SK-N-SH (cell line): Measurements from ENCODE around the gene PET100. TPM values are rescaled to one million over a fixed set of nuclear protein-coding genes. Genes with fewer than 3 reads are reported as not detected.

Experiments
- CTCF ChIA-PET: fragments of 300-600, 350-600 bp; formaldehyde crosslinking; extraction: SDS; loops from one replicate; lab custom pipeline; 2021; lab: Yijun Ruan, JAX
- POLR2A ChIA-PET: fragments of 350-600 bp; sonication (Branson Sonifier 250); formaldehyde crosslinking; extraction: SDS; loops from one replicate; lab custom pipeline; 2020; ENCODE audit warnings: antibody characterized with exemption, inconsistent platforms; lab: Yijun Ruan, JAX
- DNase-seq: peaks from one replicate; pipeline ENCODE4 v3.0.0; 2012
- H2AFZ ChIP-seq: fragments of 200-600 bp; sonication (generic); 2 replicates; pipeline ENCODE4 v1.8.1; 2016; ENCODE audit warnings: antibody characterized with exemption, mild to moderate bottlenecking, low read depth
- H3F3A ChIP-seq: fragments of 200-600 bp; sonication (generic); replicated peaks from 2 replicates; pipeline ENCODE3; 2016; ENCODE audit warnings: antibody characterized with exemption, mild to moderate bottlenecking; ENCODE audit not compliant: insufficient read depth
- H3K27ac ChIP-seq, 2 experiments: fragments of 200-500 bp in 1 of 2; fragments of 200-600 bp in 1 of 2; sonication (Bioruptor generic) in 1 of 2; sonication (generic), shearing (Covaris generic) in 1 of 2; 2 replicates each; pipeline versions ENCODE4 v1.5.1 to v1.6.1; 2014 to 2016; ENCODE audit warnings: low read depth in 2 of 2, inconsistent platforms in 1 of 2, low read length in 1 of 2, mild to moderate bottlenecking in 1 of 2, mixed read lengths in 1 of 2
- H3K27me3 ChIP-seq: fragments of 200-600 bp; sonication (generic), shearing (Covaris generic); 2 replicates; pipeline ENCODE4 v1.6.1; 2016; ENCODE audit warnings: mixed run types; ENCODE audit not compliant: insufficient read depth
- H3K36me3 ChIP-seq, 2 experiments: fragments of 200-500 bp in 1 of 2; fragments of 200-600 bp in 1 of 2; sonication (Bioruptor generic) in 1 of 2; sonication (generic) in 1 of 2; replicated peaks in 1 of 2; 2 replicates each; pipeline versions ENCODE3 to v1.5.1; 2014 to 2016; ENCODE audit warnings: low read length in 1 of 2, mild to moderate bottlenecking in 1 of 2; ENCODE audit not compliant: insufficient read depth in 2 of 2, control insufficient read depth in 1 of 2
- H3K4me1 ChIP-seq, 2 experiments: fragments of 200-500 bp in 1 of 2; fragments of 200-600 bp in 1 of 2; sonication (Bioruptor generic) in 1 of 2; sonication (generic), shearing (Covaris generic) in 1 of 2; 2 replicates each; pipeline versions ENCODE4 v1.5.1 to v1.6.1; 2014 to 2016; ENCODE audit warnings: low read depth in 1 of 2, low read length in 1 of 2, mixed run types in 1 of 2; ENCODE audit not compliant: insufficient read depth in 2 of 2, control insufficient read depth in 1 of 2
- H3K4me2 ChIP-seq: fragments of 200-600 bp; sonication (generic), shearing (Covaris generic); 2 replicates; pipeline ENCODE4 v1.6.1; 2017; ENCODE audit warnings: mixed run types
- H3K4me3 ChIP-seq, 2 experiments: fragments of 200-500 bp in 1 of 2; fragments of 200-600 bp in 1 of 2; sonication (Bioruptor generic) in 1 of 2; sonication (generic), shearing (Covaris generic) in 1 of 2; 2 replicates each; pipeline versions ENCODE4 v1.5.1 to v1.8.1; 2014 to 2016; ENCODE audit warnings: low read depth in 2 of 2, inconsistent platforms in 1 of 2, low read length in 1 of 2, mild to moderate bottlenecking in 1 of 2, mixed read lengths in 1 of 2, moderate library complexity in 1 of 2
- H3K79me2 ChIP-seq: fragments of 200-600 bp; sonication (generic); 2 replicates; pipeline ENCODE4 v1.8.1; 2017; ENCODE audit warnings: mild to moderate bottlenecking; ENCODE audit not compliant: insufficient read depth
- H3K9ac ChIP-seq: fragments of 200-600 bp; sonication (generic); 2 replicates; pipeline ENCODE4 v1.6.1; 2017; ENCODE audit warnings: mixed run types
- H3K9me2 ChIP-seq: fragments of 200-600 bp; sonication (generic); 2 replicates; pipeline ENCODE4 v1.6.1; 2017; ENCODE audit warnings: mixed run types
- H3K9me3 ChIP-seq: fragments of 200-600 bp; sonication (generic); 2 replicates; pipeline ENCODE4 v1.6.1; 2017; ENCODE audit warnings: mixed run types, mild to moderate bottlenecking, moderate library complexity
- H4K20me1 ChIP-seq: fragments of 200-600 bp; sonication (generic); 2 replicates; pipeline ENCODE4 v1.6.1; 2017; ENCODE audit warnings: mild to moderate bottlenecking, mixed run types; ENCODE audit not compliant: insufficient read depth
- ELF1 ChIP-seq: IDR thresholded peaks from 2 replicates; pipeline ENCODE4 v1.4.0; 2012
- EZH2phosphoT487 ChIP-seq: fragments of 200-600 bp; sonication (generic); IDR thresholded peaks from 2 replicates; pipeline ENCODE4 v1.6.1; 2017; ENCODE audit warnings: low read depth, mixed run types, mild to moderate bottlenecking, antibody characterized with exemption, moderate library complexity, borderline replicate concordance
- FOSL2 ChIP-seq: IDR thresholded peaks from 2 replicates; pipeline ENCODE4 v1.4.0; 2012; ENCODE audit warnings: low read depth, mild to moderate bottlenecking, moderate library complexity, borderline replicate concordance
- FOXM1 ChIP-seq: IDR thresholded peaks from 2 replicates; pipeline ENCODE4 v1.4.0; 2012; ENCODE audit warnings: low read depth, mild to moderate bottlenecking
- JUND ChIP-seq: IDR thresholded peaks from 2 replicates; pipeline ENCODE4 v1.4.0; 2012
- MAX ChIP-seq: IDR thresholded peaks from 2 replicates; pipeline ENCODE4 v1.4.0; 2012; ENCODE audit warnings: low read depth
- MEF2A ChIP-seq: IDR thresholded peaks from 2 replicates; pipeline ENCODE4 v1.4.0; 2012; ENCODE audit warnings: low read depth, borderline replicate concordance
- NRF1 ChIP-seq: IDR thresholded peaks from 2 replicates; pipeline ENCODE4 v1.6.1; 2012; ENCODE audit warnings: low read depth, mild to moderate bottlenecking, low read length
- PBX3 ChIP-seq: IDR thresholded peaks from 2 replicates; pipeline ENCODE4; 2012
- POLR2AphosphoS5 ChIP-seq: IDR thresholded peaks from 2 replicates; pipeline ENCODE4 v1.6.1; 2012; ENCODE audit warnings: low read depth, low read length
- RAD21 ChIP-seq: IDR thresholded peaks from 2 replicates; pipeline ENCODE4 v1.6.1; 2012; ENCODE audit warnings: mild to moderate bottlenecking, low read length
- REST ChIP-seq: IDR thresholded peaks from 2 replicates; pipeline ENCODE4 v1.6.1; 2012; ENCODE audit warnings: mild to moderate bottlenecking, low read depth, low read length, moderate library complexity
- RXRA ChIP-seq: IDR thresholded peaks from 2 replicates; pipeline ENCODE4 v1.4.0; 2012; ENCODE audit warnings: low read depth, mild to moderate bottlenecking, borderline replicate concordance
- SIN3A ChIP-seq: IDR thresholded peaks from 2 replicates; pipeline ENCODE4 v1.6.1; 2012; ENCODE audit warnings: low read depth, mild to moderate bottlenecking, low read length, moderate library complexity, borderline replicate concordance
- SMC3 ChIP-seq: IDR thresholded peaks from 2 replicates; pipeline ENCODE4 v1.6.1; 2012; ENCODE audit warnings: low read depth, low read length, improper control_type of control experiment
- USF1 ChIP-seq: IDR thresholded peaks from 2 replicates; pipeline ENCODE4 v1.4.0; 2012; ENCODE audit warnings: low read depth, borderline replicate concordance
- USF2 ChIP-seq: fragments of 150-350 bp; IDR thresholded peaks from 2 replicates; pipeline ENCODE4 v1.6.1; 2017; ENCODE audit warnings: antibody characterized with exemption, low read length, low read depth, borderline replicate concordance
- YY1 ChIP-seq: IDR thresholded peaks from 2 replicates; pipeline ENCODE4 v1.4.0; 2012; ENCODE audit warnings: low read depth, mild to moderate bottlenecking
- ZBTB33 ChIP-seq: IDR thresholded peaks from 2 replicates; pipeline ENCODE4 v1.4.0; 2012; ENCODE audit warnings: low read depth, borderline replicate concordance
- WGBS: methylation state at CpG from one replicate; pipeline ENCODE4 v1.1.6; 2017; ENCODE audit warnings: low lambda C conversion rate; 5-methylcytosine and 5-hydroxymethylcytosine counted together
- polyA plus RNA-seq, 3 experiments: library from polyadenylated mRNA; depleted of rRNA; stranded (reverse); fragments of >200 nt; gene quantifications; 2 replicates each; pipeline ENCODE4 v1.2.3, GENCODE V29; 2012

PET100 gene
- polyA plus RNA-seq, 1 of the 3 experiments (the other 2 are of a cell fraction) = 48.1 TPM

GRCh38 chr19:7627166-7627565 lies 2.4 kb upstream of the PET100 start (continued):
- TF ChIP-seq USF1 (no peak), MAX (no peak)

GRCh38 chr19:7628589-7629311 lies 843 bp upstream of the PET100 start:
- H3K9me2 ChIP-seq = no peaks in the 10 kb centered on the region
- H2AFZ ChIP-seq = peak overlapping the region; percentile 87
- DNase-seq = no peak
- no peaks in the 10 kb centered on the region for H3K27me3 ChIP-seq
- peak overlapping the region; percentile 93 for H3K4me2 ChIP-seq
- ChIA-PET POLR2A (interaction anchor here (0.9 to 3.1 kb wide), 6 partner anchors 10 to 60 kb away, joined by 3 to 16 read pairs (median 5); partner anchors contain the start of gene CAMSAP3), CTCF (interaction anchor here (0.7 to 2.4 kb wide), 6 partner anchors 23 to 274 kb away, joined by 3 to 21 read pairs (median 4); partner anchors contain the start of gene TRAPPC5)
- peaks cover 8 to 20% of the 10 kb centered on the region in 2 experiments; a peak in 2 of 4 replicates for H3K4me1 ChIP-seq
- H3F3A ChIP-seq = no peaks in the 10 kb centered on the region
- H4K20me1 ChIP-seq = 0 out of 2 replicates have a peak, but pooled peaks cover 5% of the 10 kb centered on the region
- peaks cover 0 to 23% of the 10 kb centered on the region in 2 experiments for H3K36me3 ChIP-seq
- peak overlapping the region; percentile 100 for H3K4me3 ChIP-seq
- peaks cover 49% of the 10 kb centered on the region for H3K79me2 ChIP-seq
- no peaks in the 10 kb centered on the region for H3K9me3 ChIP-seq
- peak overlapping the region; percentile 99 for H3K9ac ChIP-seq
- TF ChIP-seq RXRA = no peak
- TF ChIP-seq USF2 = no peak
- no peak for TF ChIP-seq SMC3
- no peak for TF ChIP-seq FOSL2
- no peak for TF ChIP-seq NRF1
- no peak for TF ChIP-seq SIN3A
- TF ChIP-seq JUND = no peak
- TF ChIP-seq MAX = no peak
- no peak for TF ChIP-seq YY1
- no peak for TF ChIP-seq PBX3
- no peak for TF ChIP-seq RAD21
- no peak for TF ChIP-seq ZBTB33
- no peak for TF ChIP-seq POLR2AphosphoS5
- TF ChIP-seq FOXM1 = no peak
- TF ChIP-seq ELF1 = no peak
- TF ChIP-seq REST = no peak
- TF ChIP-seq EZH2phosphoT487 = no peak
- TF ChIP-seq MEF2A = no peak
- H3K27ac ChIP-seq = peak overlapping the region; percentile 46 to 73; a peak in 2 of 4 replicates
- 0% methylated on average over 12 of the region's 15 CpGs for WGBS
